PC-3 (cell line): ENCODE results near the gene DAPK3. TPM values are rescaled to one million over a fixed set of nuclear protein-coding genes. Genes with fewer than 3 reads are reported as not detected.

ENCODE experiments used
- ATAC-seq: fragments of 200-7000 bp; cut with Tn5 transposase; 2 replicates; pipeline ENCODE4 v1.9.1; 2020; ENCODE audit warnings: mild to moderate bottlenecking, moderate library complexity
- BruUV-seq: library from RNA; stranded (reverse); fragments of 400-500 nt; replicated peaks from 2 replicates; lab custom pipeline; 2021; lab: Mats Ljungman, UMichigan
- CTCF ChIA-PET: fragments of 300-600 bp; sonication (Branson Sonifier 250); formaldehyde crosslinking; loops from one replicate; lab custom pipeline; 2022; ENCODE audit warnings: antibody characterized with exemption; lab: Charles Lee
- POLR2A ChIA-PET: fragments of 300-600 bp; sonication (Branson Sonifier 250); formaldehyde crosslinking; loops from one replicate; lab custom pipeline; 2022; ENCODE audit warnings: antibody characterized with exemption; ENCODE audit not compliant: unreplicated experiment; lab: Charles Lee
- DNase-seq: peaks from one replicate; pipeline ENCODE4 v3.0.0-alpha.2; 2015
- H2AFZ ChIP-seq: fragments of 300-600 bp; sonication (generic); 2 replicates; pipeline ENCODE4 v1.6.0; 2016; ENCODE audit warnings: antibody characterized with exemption, low read length
- H3F3A ChIP-seq: fragments of 300-600 bp; sonication (generic); one replicate; pipeline ENCODE4 v1.6.0; 2017; ENCODE audit warnings: antibody characterized with exemption, low read length, control low read depth, mild to moderate bottlenecking; ENCODE audit not compliant: unreplicated experiment
- H3K27ac ChIP-seq: fragments of 300-600 bp; sonication (generic); 2 replicates; pipeline ENCODE4 v1.5.1; 2016; ENCODE audit warnings: mild to moderate bottlenecking, low read length
- H3K27me3 ChIP-seq: fragments of 300-600 bp; sonication (generic); 2 replicates; pipeline ENCODE4 v1.6.1; 2016; ENCODE audit warnings: low read length, mixed read lengths
- H3K36me3 ChIP-seq: fragments of 300-600 bp; sonication (generic); 2 replicates; pipeline ENCODE4 v1.6.1; 2016; ENCODE audit warnings: low read depth, mixed run types, low read length, mixed read lengths
- H3K4me1 ChIP-seq: fragments of 300-600 bp; sonication (generic); 2 replicates; pipeline ENCODE4 v1.5.1; 2016; ENCODE audit warnings: low read length; ENCODE audit not compliant: insufficient read depth
- H3K4me2 ChIP-seq: fragments of 300-600 bp; sonication (generic); 2 replicates; pipeline ENCODE4 v1.6.0; 2016; ENCODE audit warnings: low read length
- H3K4me3 ChIP-seq: fragments of 300-600 bp; sonication (generic); 2 replicates; pipeline ENCODE4 v1.5.1; 2016; ENCODE audit warnings: mild to moderate bottlenecking, low read length, mixed read lengths
- H3K79me2 ChIP-seq: fragments of 300-600 bp; sonication (generic); 2 replicates; pipeline ENCODE4 v1.6.1; 2017; ENCODE audit warnings: low read length, mixed read lengths
- H3K9ac ChIP-seq: fragments of 300-600 bp; sonication (generic); 2 replicates; pipeline ENCODE4 v1.6.0; 2016; ENCODE audit warnings: mild to moderate bottlenecking, low read length
- H3K9me2 ChIP-seq: fragments of 300-600 bp; sonication (generic); replicated peaks from 2 replicates; pipeline ENCODE4 v1.6.1; 2016; ENCODE audit warnings: mixed run types, low read length, mixed read lengths
- H3K9me3 ChIP-seq: fragments of 300-600 bp; sonication (generic); 2 replicates; pipeline ENCODE4 v1.6.1; 2016; ENCODE audit warnings: low read length, mixed read lengths
- H4K20me1 ChIP-seq: fragments of 300-600 bp; sonication (generic); 2 replicates; pipeline ENCODE4 v1.6.1; 2016; ENCODE audit warnings: low read length, mixed read lengths
- CTCF ChIP-seq: fragments of 300-600 bp; sonication (generic); conservative IDR thresholded peaks from 2 replicates; pipeline ENCODE4 v1.5.1; 2017; ENCODE audit warnings: antibody characterized with exemption, low read depth, mild to moderate bottlenecking, low read length
- EZH2 ChIP-seq: fragments of 300-600 bp; sonication (generic); IDR thresholded peaks from one replicate; pipeline ENCODE4 v1.6.1; 2017; ENCODE audit warnings: antibody characterized with exemption, mild to moderate bottlenecking, low read length; ENCODE audit not compliant: unreplicated experiment
- EZH2phosphoT487 ChIP-seq: fragments of 300-600 bp; sonication (generic); IDR thresholded peaks from 2 replicates; pipeline ENCODE4 v1.6.1; 2018; ENCODE audit warnings: mild to moderate bottlenecking, antibody characterized with exemption, low read length, borderline replicate concordance
- intact Hi-C: fragments of 100-400 bp; cut with micrococcal nuclease; formaldehyde crosslinking; loops from 2 replicates; pipeline ENCODE4 v1.9.0; 2023
- microRNA-seq: library from miRNA; unstranded; fragments of <30 nt; microRNA quantifications from one replicate; pipeline ENCODE4 v1.1.0, GENCODE V29; 2020; ENCODE audit not compliant: unreplicated experiment
- total RNA-seq: library from RNA; depleted of rRNA; stranded (reverse); fragments of >200 nt; gene quantifications from 2 replicates; pipeline ENCODE4 v1.2.3, GENCODE V29; 2014; rRNA removed

The DAPK3 gene
- total RNA-seq, 1 experiment from 2014 or later = 94.2 TPM

GRCh38 chr19:3916033-3916432 lies 54.9 kb downstream of the DAPK3 start:
- BruUV-seq = no TSS peak
- H3K9ac ChIP-seq = no peak overlapping the region
- POLR2A ChIA-PET = no interaction called here

DNA sequence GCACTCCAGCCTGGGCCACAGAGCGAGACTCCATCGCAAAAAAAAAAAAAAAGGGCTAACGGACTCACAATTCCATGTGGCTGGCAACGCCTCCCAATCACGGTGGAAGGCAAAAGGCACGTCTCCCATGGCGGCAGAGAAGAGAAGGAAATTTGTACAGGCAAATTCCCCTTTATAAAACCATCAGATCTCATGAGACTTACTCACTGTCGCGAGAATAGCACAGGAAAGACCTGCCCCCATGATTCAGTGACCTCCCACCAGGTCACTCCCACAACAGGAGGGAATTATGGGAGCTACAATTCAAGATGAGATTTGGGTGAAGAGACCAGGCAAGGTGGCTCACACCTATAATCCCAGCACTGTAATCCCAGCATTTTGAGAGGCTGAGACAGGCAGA lies 56.7 kb downstream of the DAPK3 start:
- TF ChIP-seq CTCF (no peak), EZH2 (no peak), EZH2phosphoT487 (no peak)
- CTCF ChIA-PET = no interaction called here
- Histone ChIP-seq H3K4me2 (no peak overlapping the region), H3K9ac (no peak overlapping the region), H4K20me1 (no peaks in the 10 kb centered on the region), H3K27me3 (no peaks in the 10 kb centered on the region), H3K9me2 (no peaks in the 10 kb centered on the region), H3K27ac (no peak overlapping the region), H3K79me2 (no peaks in the 10 kb centered on the region), H3K4me3 (no peak overlapping the region), H3K36me3 (no peaks in the 10 kb centered on the region), H3K9me3 (no peaks in the 10 kb centered on the region), H3F3A (no peaks in the 10 kb centered on the region), H3K4me1 (no peaks in the 10 kb centered on the region), H2AFZ (no peak overlapping the region)
- BruUV-seq = no TSS peak
- POLR2A ChIA-PET = no interaction called here
- DNase-seq (no peak), ATAC-seq (no peak)
- intact Hi-C loops = no loop called here

More at GRCh38 chr19:3916033-3916432, 54.9 kb downstream of the DAPK3 start:
- TF ChIP-seq EZH2phosphoT487 (no peak), EZH2 (no peak), CTCF (no peak)
- Histone ChIP-seq H3K9me3 (no peaks in the 10 kb centered on the region), H3K27ac (no peak overlapping the region), H2AFZ (no peak overlapping the region), H3K4me1 (no peaks in the 10 kb centered on the region), H3K79me2 (no peaks in the 10 kb centered on the region), H3K36me3 (no peaks in the 10 kb centered on the region), H4K20me1 (no peaks in the 10 kb centered on the region), H3K27me3 (no peaks in the 10 kb centered on the region), H3K4me2 (no peak overlapping the region), H3K4me3 (no peak overlapping the region), H3K9me2 (no peaks in the 10 kb centered on the region), H3F3A (no peaks in the 10 kb centered on the region)
- intact Hi-C loops = no loop called here
- CTCF ChIA-PET = no interaction called here
- no peak for ATAC-seq
- no peak for DNase-seq

DNA sequence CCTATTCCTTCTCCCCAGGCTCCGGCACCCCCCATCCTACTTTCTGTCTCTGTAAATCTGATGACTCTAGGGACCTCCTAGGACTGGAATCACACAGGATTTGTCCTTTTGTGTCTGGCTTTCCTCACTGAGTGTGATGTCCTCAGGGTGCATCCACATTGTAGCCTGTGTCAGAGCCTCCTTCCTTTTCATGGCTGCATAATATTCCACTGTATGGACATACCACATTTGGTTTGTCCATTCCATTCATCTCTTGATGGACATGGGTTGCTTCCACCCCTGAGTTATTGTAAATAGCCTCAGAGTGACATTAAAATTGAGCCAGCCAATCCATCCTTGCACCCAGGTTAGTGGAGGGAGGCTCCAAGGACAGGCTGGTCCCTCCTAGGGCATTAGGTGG lies 60.8 kb downstream of the DAPK3 start:
- DNase-seq (no peak), ATAC-seq (no peak)
- H3K4me2 ChIP-seq = no peak overlapping the region
- intact Hi-C loops = no loop called here
- H3K4me3 ChIP-seq = no peak overlapping the region
- H3F3A ChIP-seq = no peaks in the 10 kb centered on the region
- no TSS peak for BruUV-seq
- no peaks in the 10 kb centered on the region for H3K9me2 ChIP-seq
- no peaks in the 10 kb centered on the region for H3K36me3 ChIP-seq
- no peak overlapping the region for H2AFZ ChIP-seq
- no peak for TF ChIP-seq CTCF
- H3K27me3 ChIP-seq = no peaks in the 10 kb centered on the region
- H3K79me2 ChIP-seq = no peaks in the 10 kb centered on the region
- no peaks in the 10 kb centered on the region for H3K4me1 ChIP-seq
- H3K9me3 ChIP-seq = no peaks in the 10 kb centered on the region
- ChIA-PET CTCF (no interaction called here), POLR2A (no interaction called here)
- H4K20me1 ChIP-seq = no peaks in the 10 kb centered on the region
- H3K9ac ChIP-seq = no peak overlapping the region
- no peak overlapping the region for H3K27ac ChIP-seq

Small RNAs within 50 kb of the gene (microRNA-seq; reads per million reads assigned to microRNA genes)
- not detected for gene MIR637

Other genes starting within 250 kb of the DAPK3 start
- 21.4 and 23.9 TPM in 2 replicates for gene APBA3, start 209.4 kb downstream of the DAPK3 start, total RNA-seq
- gene MRPL54, start 208.4 kb downstream of the DAPK3 start, total RNA-seq = 73.9 and 80.8 TPM in 2 replicates
- not detected in 2 replicates for gene RAX2, start 198.9 kb downstream of the DAPK3 start, total RNA-seq
- not detected in 2 replicates for gene MATK, start 184.7 kb downstream of the DAPK3 start, total RNA-seq
- gene ZFR2, start 102.1 kb downstream of the DAPK3 start, total RNA-seq = not detected in 2 replicates
- gene ATCAY, start 90.4 kb downstream of the DAPK3 start, total RNA-seq = not detected in 2 replicates
- not detected in 2 replicates for gene NMRK2, start 38.0 kb downstream of the DAPK3 start, total RNA-seq
- 1,124 and 1,170 TPM in 2 replicates for gene EEF2, start 14.4 kb upstream of the DAPK3 start, total RNA-seq
- gene PIAS4, start 36.6 kb upstream of the DAPK3 start, total RNA-seq = 21.0 and 26.5 TPM in 2 replicates
- 16.7 and 40.2 TPM in 2 replicates for gene ZBTB7A, start 95.8 kb upstream of the DAPK3 start, total RNA-seq
- gene MAP2K2, start 153.0 kb upstream of the DAPK3 start, total RNA-seq = 229 and 360 TPM in 2 replicates
- gene CREB3L3, start 182.5 kb upstream of the DAPK3 start, total RNA-seq = not detected in 2 replicates
- 18.0 and 20.8 TPM in 2 replicates for gene SIRT6, start 211.5 kb upstream of the DAPK3 start, total RNA-seq
- gene ANKRD24, start 211.6 kb upstream of the DAPK3 start, total RNA-seq = 0.33 and 0.63 TPM in 2 replicates